CD4-positive, CD25-positive, alpha-beta regulatory T cell (primary cell): ENCODE data around the gene SHC1. TPM values are rescaled to one million over a fixed set of nuclear protein-coding genes. Genes with fewer than 3 reads are reported as not detected.
A peak's percentile ranks its signal among the peaks of the same experiment; 100 is the strongest.

Experiments used
- ATAC-seq, 2 donors: fragments of 150-1000 bp; cut with Tn5 transposase; one replicate each; pipeline ENCODE4 v1.10.0; 2021; ENCODE audit warnings: low read depth in 2 of 2, moderate number of reproducible peaks in 2 of 2, moderate library complexity in 1 of 2
- DNase-seq, 3 donors: peaks; one replicate each; pipeline versions ENCODE4 v3.0.0 to v3.0.0-alpha.2; 2012 to 2022; ENCODE audit warnings: mixed read lengths in 1 of 3
- H3K27ac ChIP-seq: one replicate; pipeline ENCODE4 v1.7.0; 2013; ENCODE audit warnings: mild to moderate bottlenecking, low read length; ENCODE audit not compliant: insufficient read depth, poor library complexity, severe bottlenecking
- H3K27me3 ChIP-seq: one replicate; pipeline ENCODE4 v1.7.0; 2013; ENCODE audit warnings: low read length; ENCODE audit not compliant: control insufficient read depth, insufficient read depth
- H3K36me3 ChIP-seq: one replicate; pipeline ENCODE4 v1.7.0; 2013; ENCODE audit warnings: mild to moderate bottlenecking, low read length, moderate library complexity; ENCODE audit not compliant: control insufficient read depth, insufficient read depth
- H3K4me1 ChIP-seq: 2 replicates; pipeline ENCODE4 v1.7.0; 2013; ENCODE audit warnings: mild to moderate bottlenecking, low read length; ENCODE audit not compliant: insufficient read depth, control insufficient read depth, poor library complexity, severe bottlenecking
- H3K4me3 ChIP-seq: one replicate; pipeline ENCODE4 v1.7.0; 2013; ENCODE audit warnings: low read depth, mild to moderate bottlenecking, low read length, moderate library complexity
- H3K9me3 ChIP-seq, 2 experiments: 1 replicate in 1 of 2; 2 replicates in 1 of 2; pipeline ENCODE4 v1.7.0; 2013; ENCODE audit warnings: low read length in 2 of 2, mild to moderate bottlenecking in 1 of 2, moderate library complexity in 1 of 2; ENCODE audit not compliant: control insufficient read depth in 2 of 2
- H3K27ac Mint-ChIP-seq, 3 donors: one replicate each; pipeline ENCODE4 v1.8.0; 2020 to 2022; ENCODE audit warnings: mild to moderate bottlenecking in 3 of 3, mixed read lengths in 3 of 3, moderate library complexity in 2 of 3
- H3K27me3 Mint-ChIP-seq: one replicate; pipeline ENCODE4 v1.8.0; 2022; ENCODE audit warnings: mild to moderate bottlenecking, mixed read lengths
- H3K36me3 Mint-ChIP-seq: one replicate; pipeline ENCODE4 v1.8.0; 2020; ENCODE audit warnings: mixed read lengths
- H3K4me1 Mint-ChIP-seq, 4 donors: one replicate each; pipeline ENCODE4 v1.8.0; 2020 to 2022; ENCODE audit warnings: mixed read lengths in 4 of 4, mild to moderate bottlenecking in 1 of 4
- H3K4me3 Mint-ChIP-seq, 4 donors: one replicate each; pipeline ENCODE4 v1.8.0; 2020 to 2022; ENCODE audit warnings: mild to moderate bottlenecking in 4 of 4, mixed read lengths in 4 of 4, moderate library complexity in 3 of 4
- H3K9me3 Mint-ChIP-seq, 7 donors: one replicate each; pipeline ENCODE4 v1.8.0; 2020 to 2022; ENCODE audit warnings: mixed read lengths in 7 of 7, mild to moderate bottlenecking in 3 of 7, moderate library complexity in 2 of 7
- polyA plus RNA-seq, 4 donors: library from polyadenylated mRNA; unstranded; fragments of 300-500 nt; fragmentation: Illumina TruSeq; gene quantifications; one replicate each; pipeline ENCODE4 v1.2.3, GENCODE V29; 2021
- total RNA-seq: library from RNA; stranded (reverse); gene quantifications from one replicate; pipeline ENCODE4 v1.2.3, GENCODE V29; 2022

The SHC1 gene
- total and polyA plus RNA-seq, 5 donors from 2014 or later, result 27.0 to 71.3 (median 31.6) TPM

DNA sequence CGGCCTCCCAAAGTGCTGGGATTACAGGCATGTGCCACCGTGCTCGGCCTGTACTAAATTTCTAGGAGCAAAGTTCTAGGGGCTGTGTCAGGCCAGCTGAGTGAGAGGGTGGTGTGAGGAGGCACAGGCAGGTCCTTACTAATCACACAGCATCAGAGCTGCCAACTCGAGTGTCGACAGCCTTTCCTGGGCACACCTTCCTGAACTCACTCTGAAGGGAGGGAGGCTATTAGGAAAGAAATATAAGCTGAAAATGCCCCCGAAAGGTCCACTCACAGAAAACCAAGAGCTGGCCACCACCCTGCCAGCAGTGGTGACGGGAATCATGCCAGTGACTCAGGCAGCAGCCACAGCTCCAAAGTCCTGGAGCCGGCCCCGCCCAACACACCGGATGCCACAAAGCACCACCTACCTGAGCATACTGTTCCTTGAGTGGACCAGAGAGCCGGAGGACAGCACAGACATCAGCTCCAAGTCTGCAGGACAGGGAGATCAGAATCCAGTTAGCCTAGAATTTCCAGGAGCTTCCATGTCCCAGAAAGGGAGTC is 38.5 kb downstream of the SHC1 start:
- Histone ChIP-seq H3K9me3 (no peaks in the 10 kb centered on the region), H3K27ac (no peak overlapping the region), H3K4me3 (no peak overlapping the region), H3K27me3 (no peaks in the 10 kb centered on the region), H3K36me3 (peaks cover 29% of the 10 kb centered on the region), H3K4me1 (peaks cover 12% of the 10 kb centered on the region)
- H3K27me3 Mint-ChIP-seq, result no peaks in the 10 kb centered on the region
- ATAC-seq (no peak), DNase-seq (no peak)
- peaks cover 6 to 40% (median 12%) of the 10 kb centered on the region in 4 donors for H3K4me1 Mint-ChIP-seq
- H3K4me3 Mint-ChIP-seq, result peak overlapping the region in 1 of 4 donors; percentile 63
- H3K27ac Mint-ChIP-seq, result no peak overlapping the region
- H3K36me3 Mint-ChIP-seq, result peaks cover 20% of the 10 kb centered on the region
- H3K9me3 Mint-ChIP-seq, result no peaks in the 10 kb centered on the region

DNA sequence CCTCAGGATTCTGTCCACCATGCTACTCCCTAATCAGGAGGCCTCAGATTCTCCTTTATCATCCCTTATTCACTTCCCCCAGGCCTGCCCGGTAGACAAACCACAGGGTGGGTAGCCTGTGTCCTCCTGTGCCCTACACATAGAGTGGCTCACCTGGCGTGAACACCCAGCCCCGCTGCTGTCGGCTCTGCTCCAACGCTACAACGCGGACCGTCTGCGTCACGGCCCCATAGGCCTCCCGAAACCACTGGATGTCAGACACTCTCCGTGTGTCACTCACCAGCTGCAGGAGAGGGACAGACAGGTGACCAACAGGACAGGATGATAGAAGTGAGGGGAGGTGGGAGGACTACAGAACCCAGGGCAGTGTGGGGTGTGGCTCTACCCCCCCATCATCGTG is 44.3 kb downstream of the SHC1 start:
- Mint-ChIP-seq H3K27ac (peak overlapping the region in 1 of 3 donors; percentile 33), H3K36me3 (peaks cover 43% of the 10 kb centered on the region), H3K4me1 (peaks cover 0 to 16% (median 5%) of the 10 kb centered on the region in 4 donors), H3K9me3 (no peaks in the 10 kb centered on the region), H3K4me3 (no peak overlapping the region), H3K27me3 (no peaks in the 10 kb centered on the region)
- ATAC-seq, result no peak
- Histone ChIP-seq H3K27ac (no peak overlapping the region), H3K4me1 (peaks cover 3% of the 10 kb centered on the region), H3K4me3 (no peak overlapping the region), H3K36me3 (peaks cover 64% of the 10 kb centered on the region), H3K27me3 (no peaks in the 10 kb centered on the region), H3K9me3 (no peaks in the 10 kb centered on the region)
- no peak for DNase-seq

GRCh38 chr1:154925335-154926170 is 45.0 kb downstream of the SHC1 start:
- H3K9me3 ChIP-seq, result no peaks in the 10 kb centered on the region
- ATAC-seq (no peak), DNase-seq (no peak)
- no peak overlapping the region for H3K27ac ChIP-seq
- Mint-ChIP-seq H3K4me3 (no peak overlapping the region), H3K36me3 (peaks cover 45% of the 10 kb centered on the region), H3K27me3 (no peaks in the 10 kb centered on the region), H3K4me1 (peaks cover 0 to 14% (median 5%) of the 10 kb centered on the region in 4 donors), H3K9me3 (no peaks in the 10 kb centered on the region), H3K27ac (peak overlapping the region in 2 of 3 donors; percentile 47 to 77)
- peaks cover 3% of the 10 kb centered on the region for H3K4me1 ChIP-seq
- H3K4me3 ChIP-seq, result no peak overlapping the region
- H3K27me3 ChIP-seq, result no peaks in the 10 kb centered on the region
- H3K36me3 ChIP-seq, result peaks cover 61% of the 10 kb centered on the region

DNA sequence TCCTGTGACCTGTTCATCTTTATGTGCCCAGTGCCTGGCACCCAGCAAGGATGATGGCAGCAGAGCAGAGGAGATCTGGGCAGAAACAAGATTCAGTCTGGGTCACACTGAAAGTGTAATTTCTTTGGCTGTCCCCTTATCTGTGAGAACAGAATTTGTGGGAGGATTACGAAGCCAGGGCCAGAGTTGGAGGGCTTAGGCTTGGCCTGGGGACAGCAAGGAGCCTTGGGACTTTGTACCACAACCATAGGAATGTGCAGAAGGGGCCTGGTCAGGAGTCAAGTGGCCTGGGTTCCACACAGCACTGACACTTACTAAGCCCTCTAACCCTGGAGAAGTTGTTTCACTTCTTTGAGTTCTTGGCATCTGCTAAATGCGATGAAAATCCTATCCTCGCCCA is 46.9 kb downstream of the SHC1 start:
- Mint-ChIP-seq H3K27ac (peak overlapping the region in 2 of 3 donors; percentile 28 to 60), H3K36me3 (peaks cover 37% of the 10 kb centered on the region)
- no peak for ATAC-seq

DNA sequence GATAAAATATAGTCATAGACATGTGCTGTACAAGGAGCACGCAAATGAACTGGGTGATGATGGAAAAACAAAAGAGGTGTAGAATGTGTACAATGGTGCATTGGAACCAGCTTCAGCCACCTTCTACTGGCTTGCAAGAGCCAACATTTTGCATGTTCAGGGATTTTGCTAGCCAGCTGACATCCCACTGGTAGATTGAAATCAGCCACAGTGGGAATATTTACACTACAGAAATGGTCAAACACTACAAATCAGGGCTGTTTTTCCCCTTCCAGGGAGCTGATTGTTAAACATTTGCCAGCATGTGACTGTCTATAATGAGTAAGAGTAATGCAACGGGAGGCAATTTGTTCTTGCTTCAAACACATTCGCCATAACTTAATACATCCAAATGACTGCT is 57.3 kb downstream of the SHC1 start:
- H3K27ac ChIP-seq, result no peak overlapping the region
- H3K27me3 Mint-ChIP-seq, result no peaks in the 10 kb centered on the region
- H3K4me1 ChIP-seq, result no peaks in the 10 kb centered on the region
- H3K27ac Mint-ChIP-seq, result peak overlapping the region in 1 of 3 donors; percentile 86
- no peaks in the 10 kb centered on the region for H3K9me3 ChIP-seq
- H3K27me3 ChIP-seq, result no peaks in the 10 kb centered on the region
- ATAC-seq (no peak), DNase-seq (no peak)
- no peaks in the 10 kb centered on the region for H3K36me3 ChIP-seq
- peaks cover 13% of the 10 kb centered on the region for H3K36me3 Mint-ChIP-seq
- no peak overlapping the region for H3K4me3 Mint-ChIP-seq
- no peaks in the 10 kb centered on the region for H3K4me1 Mint-ChIP-seq
- no peak overlapping the region for H3K4me3 ChIP-seq
- H3K9me3 Mint-ChIP-seq, result peaks cover 0 to 1% (median 0%) of the 10 kb centered on the region in 7 donors

More for the DNA sequence above, 46.9 kb downstream of the SHC1 start:
- no peaks in the 10 kb centered on the region for H3K9me3 Mint-ChIP-seq
- no peaks in the 10 kb centered on the region for H3K27me3 ChIP-seq
- no peak overlapping the region for H3K27ac ChIP-seq
- H3K27me3 Mint-ChIP-seq, result no peaks in the 10 kb centered on the region
- H3K9me3 ChIP-seq, result no peaks in the 10 kb centered on the region
- H3K4me3 ChIP-seq, result no peak overlapping the region
- DNase-seq, result no peak
- no peak overlapping the region for H3K4me3 Mint-ChIP-seq
- H3K36me3 ChIP-seq, result peaks cover 49% of the 10 kb centered on the region
- peaks cover 3% of the 10 kb centered on the region for H3K4me1 ChIP-seq
- H3K4me1 Mint-ChIP-seq, result peaks cover 0 to 14% (median 5%) of the 10 kb centered on the region in 4 donors

- H3K4me3 Mint-ChIP-seq, result no peak overlapping the region
- peaks cover 13% of the 10 kb centered on the region for H3K36me3 Mint-ChIP-seq
- H3K4me1 ChIP-seq, result no peaks in the 10 kb centered on the region
- no peaks in the 10 kb centered on the region for H3K27me3 Mint-ChIP-seq
- H3K27ac Mint-ChIP-seq, result peak overlapping the region in 1 of 3 donors; percentile 86
- peaks cover 0 to 1% (median 0%) of the 10 kb centered on the region in 7 donors for H3K9me3 Mint-ChIP-seq
- no peak for DNase-seq
- H3K4me1 Mint-ChIP-seq, result no peaks in the 10 kb centered on the region
- no peak for ATAC-seq
- no peak overlapping the region for H3K4me3 ChIP-seq
- H3K9me3 ChIP-seq, result no peaks in the 10 kb centered on the region
- no peaks in the 10 kb centered on the region for H3K36me3 ChIP-seq
- H3K27ac ChIP-seq, result no peak overlapping the region
- no peaks in the 10 kb centered on the region for H3K27me3 ChIP-seq
These were observed 57.8 kb downstream of the SHC1 start for GRCh38 chr1:154912755-154913154.
